ENCODE data around the gene GPHN. TPM values are rescaled to one million over a fixed set of nuclear protein-coding genes. Genes with fewer than 3 reads are reported as not detected.

GPHN gene
- polyA plus RNA-seq, 1 donor (not counting 4 experiments of a cell fraction or from before 2014, with no cell fraction given) = 17.6 TPM

GRCh38 chr14:66910311-66910840 lies 402.4 kb downstream of the GPHN start:
- H3K27me3 ChIP-seq (ENCODE audit: control insufficient read depth, extremely low read depth, insufficient read depth, low read length) = no peaks in the 10 kb centered on the region
- H4K20me1 ChIP-seq (ENCODE audit: control insufficient read depth, extremely low read depth, insufficient read depth, low read length) = no peaks in the 10 kb centered on the region
- H3K4me2 ChIP-seq (ENCODE audit: control insufficient read depth, extremely low read depth, insufficient read depth, low read depth, low read length) = no peak overlapping the region
- DNase-seq (ENCODE audit: low read depth, low spot score) (no peak), FAIRE-seq (no peak)
- dilution Hi-C loops (cut with MboI; ENCODE audit: extremely low pct_ligation_motif_present, low sequenced_read_pairs) = no loop called here
- TF ChIP-seq, protein P1, sequence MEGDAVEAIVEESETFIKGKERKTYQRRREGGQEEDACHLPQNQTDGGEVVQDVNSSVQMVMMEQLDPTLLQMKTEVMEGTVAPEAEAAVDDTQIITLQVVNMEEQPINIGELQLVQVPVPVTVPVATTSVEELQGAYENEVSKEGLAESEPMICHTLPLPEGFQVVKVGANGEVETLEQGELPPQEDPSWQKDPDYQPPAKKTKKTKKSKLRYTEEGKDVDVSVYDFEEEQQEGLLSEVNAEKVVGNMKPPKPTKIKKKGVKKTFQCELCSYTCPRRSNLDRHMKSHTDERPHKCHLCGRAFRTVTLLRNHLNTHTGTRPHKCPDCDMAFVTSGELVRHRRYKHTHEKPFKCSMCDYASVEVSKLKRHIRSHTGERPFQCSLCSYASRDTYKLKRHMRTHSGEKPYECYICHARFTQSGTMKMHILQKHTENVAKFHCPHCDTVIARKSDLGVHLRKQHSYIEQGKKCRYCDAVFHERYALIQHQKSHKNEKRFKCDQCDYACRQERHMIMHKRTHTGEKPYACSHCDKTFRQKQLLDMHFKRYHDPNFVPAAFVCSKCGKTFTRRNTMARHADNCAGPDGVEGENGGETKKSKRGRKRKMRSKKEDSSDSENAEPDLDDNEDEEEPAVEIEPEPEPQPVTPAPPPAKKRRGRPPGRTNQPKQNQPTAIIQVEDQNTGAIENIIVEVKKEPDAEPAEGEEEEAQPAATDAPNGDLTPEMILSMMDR (optimal IDR thresholded peaks at IDR 0.05 in 1 of 3, IDR thresholded peaks at IDR 0.05 in 1 of 3, conservative IDR thresholded peaks at IDR 0.05 in 1 of 3; ENCODE audit: extremely low read depth in 1 of 3, insufficient read depth in 2 of 3, low read length in 3 of 3) = no peak
- TF ChIP-seq EZH2 (IDR thresholded peaks at IDR 0.05; ENCODE audit: low read length) = no peak
- no peak overlapping the region for H3K9ac ChIP-seq (ENCODE audit: control insufficient read depth, extremely low read depth, insufficient read depth, low read length)
- no peaks in the 10 kb centered on the region for H3K9me3 ChIP-seq (ENCODE audit: control insufficient read depth, low read depth, low read length)
- no peaks in the 10 kb centered on the region for H3K9me1 ChIP-seq (ENCODE audit: control insufficient read depth, extremely low read depth, insufficient read depth, low read length)
- H2AFZ ChIP-seq (ENCODE audit: control insufficient read depth, low read length) = no peak overlapping the region
- no peaks in the 10 kb centered on the region for H3K4me1 ChIP-seq (ENCODE audit: control insufficient read depth, extremely low read depth, insufficient read depth, low read length)
- H3K79me2 ChIP-seq (ENCODE audit: control insufficient read depth, insufficient read depth, low read length) = no peaks in the 10 kb centered on the region
- H3K4me3 ChIP-seq (ENCODE audit: control insufficient read depth in 2 of 3, extremely low read depth in 1 of 3, insufficient read depth in 2 of 3, low read depth in 1 of 3, low read length in 3 of 3) = no peak overlapping the region
- no peaks in the 10 kb centered on the region for H3K36me3 ChIP-seq (ENCODE audit: control insufficient read depth in 2 of 2, extremely low read depth in 1 of 2, insufficient read depth in 2 of 2, low read length in 2 of 2)
- H3K27ac ChIP-seq (ENCODE audit: control insufficient read depth, insufficient read depth, low read length) = no peak overlapping the region

DNA sequence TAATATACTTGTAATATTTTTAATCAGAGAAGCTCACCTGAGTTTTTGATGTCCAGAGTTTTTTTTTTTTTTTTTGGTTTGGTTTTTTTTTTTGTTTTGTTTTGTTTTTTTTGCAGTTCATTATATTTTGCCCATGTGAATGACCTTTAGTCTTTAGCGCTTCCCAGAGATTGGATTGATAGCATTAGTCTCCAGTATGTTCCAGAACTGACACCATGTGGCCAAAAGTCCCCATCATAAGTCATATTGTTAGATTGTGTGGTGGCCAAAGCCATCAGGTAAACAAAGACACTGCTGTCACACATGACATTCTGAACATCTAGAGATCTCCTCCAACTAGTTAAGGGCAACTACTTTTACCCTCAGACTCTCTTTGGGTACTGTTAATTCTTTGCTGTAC lies 408.5 kb downstream of the GPHN start:
- H3K4me1 ChIP-seq (ENCODE audit: control insufficient read depth, extremely low read depth, insufficient read depth, low read length) = no peaks in the 10 kb centered on the region
- no peak overlapping the region for H3K4me2 ChIP-seq (ENCODE audit: control insufficient read depth, extremely low read depth, insufficient read depth, low read depth, low read length)
- H3K9ac ChIP-seq (ENCODE audit: control insufficient read depth, extremely low read depth, insufficient read depth, low read length) = no peak overlapping the region
- TF ChIP-seq, protein P1 (optimal IDR thresholded peaks at IDR 0.05 in 1 of 3, IDR thresholded peaks at IDR 0.05 in 1 of 3, conservative IDR thresholded peaks at IDR 0.05 in 1 of 3; ENCODE audit: extremely low read depth in 1 of 3, insufficient read depth in 2 of 3, low read length in 3 of 3) = no peak
- no peak for TF ChIP-seq EZH2 (IDR thresholded peaks at IDR 0.05; ENCODE audit: low read length)
- dilution Hi-C loops (cut with MboI; ENCODE audit: extremely low pct_ligation_motif_present, low sequenced_read_pairs) = no loop called here
- no peaks in the 10 kb centered on the region for H3K27me3 ChIP-seq (ENCODE audit: control insufficient read depth, extremely low read depth, insufficient read depth, low read length)
- H4K20me1 ChIP-seq (ENCODE audit: control insufficient read depth, extremely low read depth, insufficient read depth, low read length) = no peaks in the 10 kb centered on the region
- H3K36me3 ChIP-seq (ENCODE audit: control insufficient read depth in 2 of 2, extremely low read depth in 1 of 2, insufficient read depth in 2 of 2, low read length in 2 of 2) = no peaks in the 10 kb centered on the region
- H3K9me1 ChIP-seq (ENCODE audit: control insufficient read depth, extremely low read depth, insufficient read depth, low read length) = no peaks in the 10 kb centered on the region
- no peak for FAIRE-seq
- DNase-seq (ENCODE audit: low read depth, low spot score) = no peak
- no peaks in the 10 kb centered on the region for H3K9me3 ChIP-seq (ENCODE audit: control insufficient read depth, low read depth, low read length)
- H3K4me3 ChIP-seq (ENCODE audit: control insufficient read depth in 2 of 3, extremely low read depth in 1 of 3, insufficient read depth in 2 of 3, low read depth in 1 of 3, low read length in 3 of 3) = no peak overlapping the region
- H3K79me2 ChIP-seq (ENCODE audit: control insufficient read depth, insufficient read depth, low read length) = no peaks in the 10 kb centered on the region
- no peak overlapping the region for H3K27ac ChIP-seq (ENCODE audit: control insufficient read depth, insufficient read depth, low read length)
- H2AFZ ChIP-seq (ENCODE audit: control insufficient read depth, low read length) = no peak overlapping the region
